ENCODE data around the gene SBSN.

The SBSN gene

GRCh38 chr19:35517342-35517741 lies 10.8 kb downstream of the SBSN start:
- Histone ChIP-seq H3K4me1 (ENCODE audit: insufficient read depth, low read length) (no peaks in the 10 kb centered on the region), H3K27ac (ENCODE audit: low read length) (no peak overlapping the region), H3K79me2 (ENCODE audit: insufficient read depth, low read length) (no peaks in the 10 kb centered on the region), H4K20me1 (ENCODE audit: insufficient read depth, low read length) (no peaks in the 10 kb centered on the region), H3K4me3 (ENCODE audit: low read depth in 1 of 2, low read length in 2 of 2) (no peak overlapping the region), H3K9me3 (ENCODE audit: insufficient read depth, low read length, severe bottlenecking) (no peaks in the 10 kb centered on the region), H3K36me3 (ENCODE audit: insufficient read depth, low read length) (no peaks in the 10 kb centered on the region), H3K9ac (ENCODE audit: low read depth, low read length) (no peak overlapping the region), H3K27me3 (ENCODE audit: insufficient read depth, low read length, poor library complexity) (no peaks in the 10 kb centered on the region), H2AFZ (ENCODE audit: low read depth, low read length) (no peak overlapping the region), H3K4me2 (ENCODE audit: insufficient read depth, low read length) (no peak overlapping the region)
- DNase-seq (no peak), ATAC-seq (ENCODE audit: insufficient read depth, low read depth) (no peak)
- TF ChIP-seq EZH2 (IDR thresholded peaks at IDR 0.05; ENCODE audit: borderline replicate concordance, low read depth, low read length, severe bottlenecking) (no peak), CTCF (IDR thresholded peaks at IDR 0.05; ENCODE audit: borderline replicate concordance, extremely low read depth, low read length, poor library complexity, severe bottlenecking) (no peak)

- Histone ChIP-seq H3K36me3 (ENCODE audit: insufficient read depth, low read length) (no peaks in the 10 kb centered on the region), H3K79me2 (ENCODE audit: insufficient read depth, low read length) (no peaks in the 10 kb centered on the region), H3K9ac (ENCODE audit: low read depth, low read length) (no peak overlapping the region), H3K4me1 (ENCODE audit: insufficient read depth, low read length) (no peaks in the 10 kb centered on the region), H4K20me1 (ENCODE audit: insufficient read depth, low read length) (no peaks in the 10 kb centered on the region), H3K4me3 (ENCODE audit: low read depth in 1 of 2, low read length in 2 of 2) (no peak overlapping the region), H2AFZ (ENCODE audit: low read depth, low read length) (no peak overlapping the region), H3K27ac (ENCODE audit: low read length) (no peak overlapping the region), H3K27me3 (ENCODE audit: insufficient read depth, low read length, poor library complexity) (no peaks in the 10 kb centered on the region), H3K9me3 (ENCODE audit: insufficient read depth, low read length, severe bottlenecking) (no peaks in the 10 kb centered on the region), H3K4me2 (ENCODE audit: insufficient read depth, low read length) (no peak overlapping the region)
- no peak for TF ChIP-seq CTCF (IDR thresholded peaks at IDR 0.05; ENCODE audit: borderline replicate concordance, extremely low read depth, low read length, poor library complexity, severe bottlenecking)
- TF ChIP-seq EZH2 (IDR thresholded peaks at IDR 0.05; ENCODE audit: borderline replicate concordance, low read depth, low read length, severe bottlenecking), result no peak
- DNase-seq (no peak), ATAC-seq (ENCODE audit: insufficient read depth, low read depth) (no peak)
Observed at GRCh38 chr19:35516310-35516709, 11.8 kb downstream of the SBSN start.

GRCh38 chr19:35514282-35514809 lies 13.8 kb downstream of the SBSN start:
- H3K4me3 ChIP-seq (ENCODE audit: low read depth in 1 of 2, low read length in 2 of 2), result no peak overlapping the region
- ATAC-seq (ENCODE audit: insufficient read depth, low read depth), result no peak
- H3K79me2 ChIP-seq (ENCODE audit: insufficient read depth, low read length), result no peaks in the 10 kb centered on the region
- no peak overlapping the region for H3K27ac ChIP-seq (ENCODE audit: low read length)
- no peak for DNase-seq
- no peak overlapping the region for H2AFZ ChIP-seq (ENCODE audit: low read depth, low read length)
- H3K36me3 ChIP-seq (ENCODE audit: insufficient read depth, low read length), result no peaks in the 10 kb centered on the region
- no peaks in the 10 kb centered on the region; the same call in 1 of the 2 replicates for H4K20me1 ChIP-seq (ENCODE audit: insufficient read depth, low read length)
- no peaks in the 10 kb centered on the region for H3K9me3 ChIP-seq (ENCODE audit: insufficient read depth, low read length, severe bottlenecking)
- H3K9ac ChIP-seq (ENCODE audit: low read depth, low read length), result no peak overlapping the region
- H3K4me1 ChIP-seq (ENCODE audit: insufficient read depth, low read length), result no peaks in the 10 kb centered on the region
- no peak overlapping the region for H3K4me2 ChIP-seq (ENCODE audit: insufficient read depth, low read length)
- TF ChIP-seq EZH2 (IDR thresholded peaks at IDR 0.05; ENCODE audit: borderline replicate concordance, low read depth, low read length, severe bottlenecking) (no peak), CTCF (IDR thresholded peaks at IDR 0.05; ENCODE audit: borderline replicate concordance, extremely low read depth, low read length, poor library complexity, severe bottlenecking) (no peak)
- H3K27me3 ChIP-seq (ENCODE audit: insufficient read depth, low read length, poor library complexity), result peaks cover 13% of the 10 kb centered on the region
